ENCODE data around the gene CD300A.

The CD300A gene

DNA sequence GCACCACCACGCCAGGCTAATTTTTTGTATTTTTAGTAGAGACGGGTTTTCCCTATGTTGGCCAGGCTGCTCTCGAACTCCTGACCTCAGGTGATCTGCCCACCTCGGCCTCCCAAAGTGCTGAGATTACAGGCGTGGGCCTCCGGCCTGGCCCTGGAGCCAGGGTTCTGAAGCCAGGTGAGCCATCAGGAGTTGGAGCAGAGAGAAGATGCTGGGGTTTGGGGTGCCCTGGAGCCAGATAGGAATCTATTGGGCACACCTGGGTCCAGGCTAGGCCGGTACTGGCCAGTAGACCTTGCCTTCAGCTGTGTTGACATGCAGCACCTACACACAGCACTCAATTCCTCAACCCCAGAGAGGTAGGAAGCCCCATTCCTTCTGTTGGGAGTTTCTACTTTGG, 5.4 kb upstream of the CD300A start:
- no peak overlapping the region for H3K4me3 ChIP-seq (replicated peaks in 1 of 2; ENCODE audit: low read depth in 2 of 2, low read length in 2 of 2)
- TF ChIP-seq, protein P1, sequence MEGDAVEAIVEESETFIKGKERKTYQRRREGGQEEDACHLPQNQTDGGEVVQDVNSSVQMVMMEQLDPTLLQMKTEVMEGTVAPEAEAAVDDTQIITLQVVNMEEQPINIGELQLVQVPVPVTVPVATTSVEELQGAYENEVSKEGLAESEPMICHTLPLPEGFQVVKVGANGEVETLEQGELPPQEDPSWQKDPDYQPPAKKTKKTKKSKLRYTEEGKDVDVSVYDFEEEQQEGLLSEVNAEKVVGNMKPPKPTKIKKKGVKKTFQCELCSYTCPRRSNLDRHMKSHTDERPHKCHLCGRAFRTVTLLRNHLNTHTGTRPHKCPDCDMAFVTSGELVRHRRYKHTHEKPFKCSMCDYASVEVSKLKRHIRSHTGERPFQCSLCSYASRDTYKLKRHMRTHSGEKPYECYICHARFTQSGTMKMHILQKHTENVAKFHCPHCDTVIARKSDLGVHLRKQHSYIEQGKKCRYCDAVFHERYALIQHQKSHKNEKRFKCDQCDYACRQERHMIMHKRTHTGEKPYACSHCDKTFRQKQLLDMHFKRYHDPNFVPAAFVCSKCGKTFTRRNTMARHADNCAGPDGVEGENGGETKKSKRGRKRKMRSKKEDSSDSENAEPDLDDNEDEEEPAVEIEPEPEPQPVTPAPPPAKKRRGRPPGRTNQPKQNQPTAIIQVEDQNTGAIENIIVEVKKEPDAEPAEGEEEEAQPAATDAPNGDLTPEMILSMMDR (IDR thresholded peaks at IDR 0.05; ENCODE audit: low read depth, low read length) = no peak
- DNase-seq (ENCODE audit: low read depth in 2 of 2) = no peak

DNA sequence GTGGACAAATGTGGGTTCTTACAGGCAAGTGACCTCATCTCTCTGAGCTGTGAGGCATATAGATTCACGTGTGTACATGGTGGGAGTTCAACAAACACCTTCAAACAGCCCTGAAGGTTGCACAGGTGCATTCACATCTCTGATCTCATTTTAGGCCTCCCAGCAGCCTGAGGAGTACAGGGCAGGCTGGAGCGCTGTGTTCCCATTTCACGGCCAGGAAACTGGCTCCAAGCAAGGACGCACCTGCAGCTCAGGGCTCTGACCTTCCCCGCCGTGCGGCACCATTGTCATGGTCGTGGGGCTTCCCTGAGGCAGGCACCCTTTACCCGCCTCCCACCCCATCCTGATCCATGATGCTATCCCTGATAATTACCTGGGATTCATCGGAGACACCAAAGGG, 4.8 kb upstream of the CD300A start:
- no peak overlapping the region for H3K4me3 ChIP-seq (replicated peaks in 1 of 2; ENCODE audit: low read depth in 2 of 2, low read length in 2 of 2)
- TF ChIP-seq, protein P1 (IDR thresholded peaks at IDR 0.05; ENCODE audit: low read depth, low read length) = no peak
- DNase-seq (ENCODE audit: low read depth in 2 of 2) = no peak

DNA sequence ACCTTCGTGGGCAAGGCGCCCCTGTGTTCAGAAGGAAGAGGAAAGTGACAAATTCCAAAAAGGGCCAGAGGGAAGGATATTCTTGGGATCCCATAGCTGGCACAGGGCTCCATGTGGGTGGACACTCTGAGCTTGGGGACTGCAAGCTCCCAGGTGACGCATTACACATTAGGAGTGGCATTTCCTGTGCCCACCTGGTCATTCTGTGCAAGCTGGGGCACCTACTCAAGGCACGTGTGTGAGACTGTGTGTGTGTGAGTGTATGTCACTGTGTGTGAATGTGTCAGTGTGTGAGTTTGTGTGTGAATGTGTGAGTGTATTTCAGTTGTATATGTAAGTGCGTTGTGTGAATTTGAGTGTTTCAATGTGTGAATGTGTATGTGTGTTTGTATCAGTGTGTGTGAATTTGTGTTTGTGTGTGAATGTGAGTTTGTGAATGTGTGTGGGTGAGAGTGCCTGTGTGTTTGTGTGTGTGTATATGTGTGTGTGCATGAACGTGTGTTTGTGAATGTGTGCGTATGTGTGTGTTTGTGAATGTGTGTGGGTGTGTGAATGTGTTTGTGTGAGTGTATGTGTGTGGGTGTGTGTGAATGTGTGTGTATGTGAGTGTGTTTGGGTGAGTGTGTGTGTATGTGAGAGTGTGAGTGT, 1.6 kb upstream of the CD300A start:
- TF ChIP-seq, protein P1 (IDR thresholded peaks at IDR 0.05; ENCODE audit: low read depth, low read length) = no peak
- no peak for DNase-seq (ENCODE audit: low read depth in 2 of 2)
- no peak overlapping the region for H3K4me3 ChIP-seq (replicated peaks in 1 of 2; ENCODE audit: low read depth in 2 of 2, low read length in 2 of 2)

DNA sequence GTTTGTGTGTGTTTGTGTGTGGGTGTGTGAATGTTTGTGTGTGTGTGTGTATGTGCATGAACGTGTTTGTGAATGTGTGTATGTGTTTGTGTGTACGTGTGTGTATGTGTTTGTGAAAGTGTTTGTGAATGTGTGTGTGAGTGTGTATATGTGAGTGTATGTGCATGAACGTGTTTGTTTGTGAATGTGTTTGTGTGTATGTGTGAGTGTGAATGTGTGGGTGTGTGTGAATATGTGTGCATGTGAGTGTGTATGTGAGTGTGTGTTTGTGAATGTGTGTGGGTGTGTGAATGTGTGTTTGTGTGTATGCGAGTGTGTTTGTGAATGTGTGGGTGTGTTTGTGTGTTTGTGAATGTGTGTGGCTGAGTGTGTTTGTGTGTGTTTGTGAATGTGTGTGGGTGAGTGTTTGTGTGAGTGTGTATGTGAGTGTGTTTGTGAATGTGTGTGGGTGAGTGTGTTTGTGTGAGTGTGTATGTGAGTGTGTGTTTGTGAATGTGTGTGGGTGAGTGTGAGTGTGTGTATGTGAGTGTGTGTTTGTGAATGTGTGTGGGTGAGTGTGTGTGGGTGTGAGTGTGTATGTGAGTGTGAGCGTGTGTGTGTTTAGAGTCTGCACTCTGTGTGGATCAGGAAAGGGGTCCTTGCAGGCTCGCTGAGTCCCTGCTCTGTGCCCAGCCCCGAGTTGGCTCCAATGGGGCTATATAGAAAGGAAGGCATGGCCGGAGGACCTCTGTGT, 890 bp upstream of the CD300A start:
- DNase-seq (ENCODE audit: low read depth in 2 of 2) = no peak
- no peak overlapping the region for H3K4me3 ChIP-seq (replicated peaks in 1 of 2; ENCODE audit: low read depth in 2 of 2, low read length in 2 of 2)
- TF ChIP-seq, protein P1 (IDR thresholded peaks at IDR 0.05; ENCODE audit: low read depth, low read length) = no peak

DNA sequence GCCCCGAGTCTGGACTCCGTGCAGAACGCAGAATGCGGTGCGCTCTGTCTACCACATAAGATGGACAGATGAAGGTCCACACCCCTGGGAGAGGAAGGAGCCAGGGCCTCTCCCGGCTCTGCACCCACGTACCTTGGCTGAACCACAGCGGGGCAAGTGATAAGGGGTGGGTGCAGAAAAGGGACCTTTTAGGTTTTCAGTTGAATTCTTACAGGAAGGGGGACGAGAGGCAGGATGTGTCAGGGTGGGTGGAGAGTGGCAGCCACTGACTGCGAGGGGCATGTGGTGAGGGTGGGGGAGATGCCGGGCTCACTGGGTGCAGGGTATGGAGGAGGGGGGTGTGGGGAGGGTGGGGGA, 372 bp downstream of the CD300A start:
- TF ChIP-seq, protein P1 (IDR thresholded peaks at IDR 0.05; ENCODE audit: low read depth, low read length) = no peak
- no peak for DNase-seq (ENCODE audit: low read depth in 2 of 2)
- no peak overlapping the region for H3K4me3 ChIP-seq (replicated peaks in 1 of 2; ENCODE audit: low read depth in 2 of 2, low read length in 2 of 2)

DNA sequence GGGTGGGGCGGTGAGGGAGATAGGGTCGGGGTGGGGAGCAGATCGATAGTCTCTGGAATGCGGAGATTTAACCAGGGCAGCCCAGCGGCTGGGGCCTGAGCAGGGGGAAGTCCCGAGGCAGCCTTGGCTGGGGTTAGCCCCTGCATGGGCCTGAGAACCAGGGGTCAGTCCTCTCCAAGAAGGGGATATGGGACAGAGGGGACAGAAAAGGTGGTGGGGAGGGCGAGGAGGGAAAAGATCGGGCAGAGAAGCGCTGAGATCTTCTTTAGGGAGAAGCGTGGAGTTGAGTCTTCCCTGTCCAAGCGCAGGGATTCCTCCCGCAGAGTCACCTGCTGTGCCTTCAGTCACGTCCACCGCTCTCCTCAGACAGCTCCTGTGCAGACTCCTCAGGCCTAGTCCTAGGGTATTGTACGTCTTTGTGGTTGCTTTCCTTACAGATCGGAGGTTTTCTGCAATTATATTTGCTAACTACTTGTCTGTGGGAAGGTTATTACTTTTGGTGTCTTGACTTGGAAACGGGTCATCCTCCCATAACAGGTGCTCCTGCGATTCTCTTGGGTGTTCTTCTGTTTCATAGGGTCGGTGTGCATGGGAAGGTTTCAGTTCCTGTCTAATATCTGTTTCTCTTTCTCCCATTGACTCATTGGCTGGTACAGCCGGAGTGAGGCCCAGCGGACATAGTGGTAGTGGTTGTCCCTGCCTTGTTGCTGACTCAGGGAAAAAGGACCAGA, 952 bp downstream of the CD300A start:
- TF ChIP-seq, protein P1 (IDR thresholded peaks at IDR 0.05; ENCODE audit: low read depth, low read length) = no peak
- H3K4me3 ChIP-seq (replicated peaks in 1 of 2; ENCODE audit: low read depth in 2 of 2, low read length in 2 of 2) = no peak overlapping the region
- no peak for DNase-seq (ENCODE audit: low read depth in 2 of 2)
